IMR-90 (cell line): ENCODE measurements around the gene KCNN3. TPM values are rescaled to one million over a fixed set of nuclear protein-coding genes. Genes with fewer than 3 reads are reported as not detected.

ENCODE experiments used
- ATAC-seq: fragments of 200-7000 bp; cut with Tn5 transposase; 2 replicates; pipeline ENCODE4 v1.9.1; 2020; ENCODE audit warnings: low read depth, mild to moderate bottlenecking, moderate library complexity
- BruUV-seq: library from RNA; stranded (reverse); fragments of 400-500 nt; replicated peaks from 2 replicates; lab custom pipeline; 2021; lab: Mats Ljungman, UMichigan
- CTCF ChIA-PET: fragments of 300-600 bp; formaldehyde crosslinking; extraction: SDS; loops from one replicate; lab custom pipeline; 2021; ENCODE audit warnings: antibody characterized with exemption; lab: Yijun Ruan, JAX
- POLR2A ChIA-PET: fragments of 300-600 bp; sonication (Branson Sonifier 250); formaldehyde crosslinking; loops from one replicate; lab custom pipeline; 2022; ENCODE audit warnings: antibody characterized with exemption; ENCODE audit not compliant: unreplicated experiment; lab: Charles Lee
- DNase-seq: peaks from one replicate; pipeline ENCODE4 v3.0.0; 2013
- H2AFZ ChIP-seq: replicated peaks from 2 replicates; pipeline ENCODE3; 2013; ENCODE audit warnings: low read length, mild to moderate bottlenecking; ENCODE audit not compliant: poor library complexity
- H2AK5ac ChIP-seq: 2 replicates; pipeline ENCODE4 v1.6.1; 2013; ENCODE audit warnings: low read depth, low read length, inconsistent platforms
- H2AK9ac ChIP-seq: replicated peaks from 2 replicates; pipeline ENCODE3; 2013; ENCODE audit warnings: mild to moderate bottlenecking, low read depth, low read length, moderate library complexity; ENCODE audit not compliant: poor library complexity
- H2BK120ac ChIP-seq: 2 replicates; pipeline ENCODE4 v1.6.1; 2013; ENCODE audit warnings: low read depth, low read length, inconsistent platforms
- H2BK15ac ChIP-seq: 3 replicates; pipeline ENCODE4 v1.6.1; 2013; ENCODE audit warnings: low read depth, low read length, inconsistent platforms
- H2BK20ac ChIP-seq: 2 replicates; pipeline ENCODE4 v1.6.1; 2013; ENCODE audit warnings: low read depth, mild to moderate bottlenecking, inconsistent platforms, low read length, moderate library complexity
- H2BK5ac ChIP-seq: 2 replicates; pipeline ENCODE4 v1.6.1; 2013; ENCODE audit warnings: mild to moderate bottlenecking, low read depth, low read length, inconsistent platforms; ENCODE audit not compliant: poor library complexity, severe bottlenecking
- H3K14ac ChIP-seq: replicated peaks from 2 replicates; pipeline ENCODE4 v1.6.1; 2013; ENCODE audit warnings: low read depth, low read length, inconsistent platforms
- H3K18ac ChIP-seq: 2 replicates; pipeline ENCODE4 v1.6.1; 2013; ENCODE audit warnings: low read depth, low read length, control low read depth
- H3K23ac ChIP-seq: 2 replicates; pipeline ENCODE4 v1.6.1; 2013; ENCODE audit warnings: low read depth, low read length, inconsistent platforms
- H3K27ac ChIP-seq: 2 replicates; pipeline ENCODE4 v1.5.1; 2013; ENCODE audit warnings: mild to moderate bottlenecking, control low read depth, low read length; ENCODE audit not compliant: insufficient read depth
- H3K27me3 ChIP-seq: 2 replicates; pipeline ENCODE4 v1.6.1; 2013; ENCODE audit warnings: low read length; ENCODE audit not compliant: control insufficient read depth, insufficient read depth
- H3K36me3 ChIP-seq: 2 replicates; pipeline ENCODE4 v1.6.1; 2013; ENCODE audit warnings: low read length, mixed read lengths; ENCODE audit not compliant: control insufficient read depth, insufficient read depth
- H3K4ac ChIP-seq: 2 replicates; pipeline ENCODE4 v1.6.1; 2013; ENCODE audit warnings: low read depth, low read length, inconsistent platforms
- H3K4me1 ChIP-seq: 2 replicates; pipeline ENCODE4 v1.6.1; 2013; ENCODE audit warnings: low read length, mixed read lengths; ENCODE audit not compliant: control insufficient read depth, insufficient read depth
- H3K4me2 ChIP-seq: 2 replicates; pipeline ENCODE4 v1.6.1; 2013; ENCODE audit warnings: low read depth, mild to moderate bottlenecking, control low read depth, low read length, moderate library complexity
- H3K4me3 ChIP-seq: 2 replicates; pipeline ENCODE4 v1.5.1; 2013; ENCODE audit warnings: low read depth, mild to moderate bottlenecking, control low read depth, low read length, moderate library complexity; ENCODE audit not compliant: insufficient read depth
- H3K56ac ChIP-seq: 2 replicates; pipeline ENCODE4 v1.6.1; 2013; ENCODE audit warnings: low read length, inconsistent platforms; ENCODE audit not compliant: insufficient read depth; ENCODE audit errors: extremely low read depth
- H3K79me1 ChIP-seq, 2 experiments: 2 replicates each; pipeline ENCODE4 v1.6.1; 2013; ENCODE audit warnings: low read length in 2 of 2, inconsistent platforms in 1 of 2, low read depth in 1 of 2
- H3K9ac ChIP-seq: 2 replicates; pipeline ENCODE4 v1.6.1; 2013; ENCODE audit warnings: low read depth, low read length, control low read depth
- H3K9me1 ChIP-seq: 2 replicates; pipeline ENCODE4 v1.6.1; 2013; ENCODE audit warnings: low read length, inconsistent platforms; ENCODE audit not compliant: insufficient read depth
- H3K9me3 ChIP-seq: 2 replicates; pipeline ENCODE4 v1.6.1; 2013; ENCODE audit warnings: low read length; ENCODE audit not compliant: control insufficient read depth, insufficient read depth
- H4K20me1 ChIP-seq: 2 replicates; pipeline ENCODE4 v1.6.1; 2013; ENCODE audit warnings: low read length, inconsistent platforms; ENCODE audit not compliant: insufficient read depth
- H4K5ac ChIP-seq: 2 replicates; pipeline ENCODE4 v1.6.1; 2013; ENCODE audit warnings: mild to moderate bottlenecking, low read depth, low read length, control low read depth
- H4K8ac ChIP-seq, 2 experiments: 2 replicates each; pipeline ENCODE4 v1.6.1; 2013; ENCODE audit warnings: low read depth in 2 of 2, low read length in 2 of 2, control low read depth in 1 of 2, inconsistent platforms in 1 of 2
- H4K91ac ChIP-seq: 2 replicates; pipeline ENCODE4 v1.6.1; 2013; ENCODE audit warnings: low read depth, low read length, inconsistent platforms; ENCODE audit not compliant: insufficient read depth
- BHLHE40 ChIP-seq: fragments of 150-350 bp; IDR thresholded peaks from 2 replicates; pipeline ENCODE4 v1.6.1; 2016; ENCODE audit warnings: mild to moderate bottlenecking, low read depth, low read length
- CEBPB ChIP-seq: IDR thresholded peaks from 2 replicates; pipeline ENCODE4 v1.6.1; 2012; ENCODE audit warnings: low read depth, low read length, improper control_type of control experiment
- FOS ChIP-seq: fragments of 150-350 bp; IDR thresholded peaks from 2 replicates; pipeline ENCODE4 v1.6.1; 2016; ENCODE audit warnings: low read depth, low read length
- MAFK ChIP-seq: IDR thresholded peaks from 2 replicates; pipeline ENCODE4 v1.6.1; 2012; ENCODE audit warnings: low read depth, low read length, improper control_type of control experiment
- MAZ ChIP-seq: IDR thresholded peaks from 2 replicates; pipeline ENCODE4 v1.6.1; 2012; ENCODE audit warnings: low read depth, mild to moderate bottlenecking, low read length, improper control_type of control experiment, moderate library complexity, borderline replicate concordance
- NFE2L2 ChIP-seq: fragments of 150-350 bp; IDR thresholded peaks from 2 replicates; pipeline ENCODE4 v1.6.1; 2016; ENCODE audit warnings: low read depth, mild to moderate bottlenecking, low read length
- POLR2A ChIP-seq: IDR thresholded peaks from 2 replicates; pipeline ENCODE4 v1.6.1; 2012; ENCODE audit warnings: mild to moderate bottlenecking, low read depth, low read length
- RAD21 ChIP-seq: IDR thresholded peaks from 2 replicates; pipeline ENCODE4 v1.6.1; 2012; ENCODE audit warnings: low read length, improper control_type of control experiment
- WGBS, 2 experiments: methylation state at CpG; one replicate each; pipeline versions ENCODE4 v1.1.5 to v1.1.7; 2013; ENCODE audit warnings: missing lambda C conversion rate in 2 of 2; ENCODE audit not compliant: insufficient read length in 1 of 2; ENCODE audit errors: extremely low coverage in 2 of 2; 5-methylcytosine and 5-hydroxymethylcytosine counted together
- dilution Hi-C: fragments of 300-500 bp; cut with HindIII; formaldehyde crosslinking; loops from one replicate; pipeline ENCODE4 v1.14.3; 2018; ENCODE audit warnings: low sequenced_read_pairs; ENCODE audit not compliant: unreplicated experiment
- in situ Hi-C: fragments of 300-500 bp; cut with MboI; formaldehyde crosslinking; loops from 3 replicates; pipeline ENCODE4 v1.14.3; 2019; ENCODE audit warnings: low sequenced_read_pairs, inconsistent platforms, mixed read lengths
- intact Hi-C: fragments of 100-400 bp; cut with micrococcal nuclease; formaldehyde crosslinking; loops from 2 replicates; pipeline ENCODE4 v1.10.0; 2022
- polyA plus RNA-seq, 3 experiments: library from polyadenylated mRNA; depleted of rRNA; stranded (reverse); fragments of >200 nt; gene quantifications; 2 replicates each; pipeline ENCODE4 v1.2.3, GENCODE V29; 2012; ENCODE audit warnings: low replicate concordance in 1 of 3
- total RNA-seq: library from RNA; depleted of rRNA; stranded (reverse); fragments of >200 nt; gene quantifications from 2 replicates; pipeline ENCODE4 v1.2.3, GENCODE V29; 2012
- TF ChIP-seq, protein P1 (sequence below): fragments of 150-350 bp; IDR thresholded peaks from 2 replicates; pipeline ENCODE4 v1.6.1; 2016; ENCODE audit warnings: low read depth, mild to moderate bottlenecking, low read length, moderate library complexity, borderline replicate concordance

KCNN3 gene
- total and polyA plus RNA-seq, 2 of the 4 experiments (the other 2 are of a cell fraction) = 0.02 TPM; not detected in 1

DNA sequence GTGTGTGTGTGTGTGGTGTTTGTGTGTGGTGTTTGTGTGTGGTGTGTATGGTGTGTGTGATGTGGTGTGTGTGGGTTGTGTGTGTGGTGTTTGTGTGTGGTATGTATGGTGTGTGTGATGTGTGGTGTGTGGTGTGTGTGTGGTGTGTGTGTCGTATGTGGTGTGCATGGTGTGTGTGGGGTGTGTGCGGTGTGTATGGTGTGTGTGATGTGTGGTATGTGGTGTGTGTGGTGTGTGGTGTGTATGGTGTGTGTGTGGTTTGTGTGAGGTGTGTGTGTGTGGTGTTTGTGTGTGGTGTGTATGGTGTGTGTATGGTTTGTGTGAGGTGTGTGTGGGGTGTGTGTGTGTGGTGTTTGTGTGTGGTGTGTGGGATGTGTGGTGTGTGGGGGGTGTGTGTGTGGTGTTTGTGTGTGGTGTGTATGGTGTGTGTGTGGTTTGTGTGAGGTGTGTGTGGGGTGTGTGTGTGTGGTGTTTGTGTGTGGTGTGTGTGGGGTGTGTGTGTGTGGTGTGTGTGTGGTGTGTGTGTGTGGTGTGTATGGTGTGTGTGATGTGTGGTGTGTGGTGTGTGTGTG is 155.9 kb downstream of the KCNN3 start:
- Histone ChIP-seq H3K9ac (no peak overlapping the region), H3K23ac (no peak overlapping the region), H3K18ac (no peak overlapping the region), H2BK120ac (no peak overlapping the region), H4K5ac (no peak overlapping the region), H3K79me1 (no peaks in the 10 kb centered on the region), H2BK15ac (no peak overlapping the region), H2BK20ac (no peak overlapping the region), H3K9me3 (no peaks in the 10 kb centered on the region), H4K91ac (no peak overlapping the region), H3K56ac (no peak overlapping the region), H2AFZ (no peak overlapping the region), H2AK9ac (no peak overlapping the region), H4K20me1 (peaks cover 5% of the 10 kb centered on the region; the same call in 1 of the 2 replicates), H2BK5ac (peak overlapping the region; percentile 96), H3K4me1 (no peaks in the 10 kb centered on the region), H3K27ac (no peak overlapping the region), H4K8ac (no peak overlapping the region), H3K4ac (no peak overlapping the region), H3K36me3 (no peaks in the 10 kb centered on the region), H3K4me3 (no peak overlapping the region), H2AK5ac (peak overlapping the region; percentile 40), H3K4me2 (no peak overlapping the region), H3K14ac (no peak overlapping the region), H3K9me1 (peaks cover 6% of the 10 kb centered on the region), H3K27me3 (peaks cover 39% of the 10 kb centered on the region)
- intact Hi-C loops (loop anchor here (1.0 kb wide), 1 partner anchor 27 kb away; no protein-coding TSS in a partner anchor), in situ Hi-C loops (no loop called here), dilution Hi-C loops (no loop called here)
- TF ChIP-seq MAZ (no peak), MAFK (no peak), BHLHE40 (no peak), POLR2A (no peak), RAD21 (no peak), NFE2L2 (no peak), CEBPB (no peak), FOS (no peak)
- TF ChIP-seq, protein P1, sequence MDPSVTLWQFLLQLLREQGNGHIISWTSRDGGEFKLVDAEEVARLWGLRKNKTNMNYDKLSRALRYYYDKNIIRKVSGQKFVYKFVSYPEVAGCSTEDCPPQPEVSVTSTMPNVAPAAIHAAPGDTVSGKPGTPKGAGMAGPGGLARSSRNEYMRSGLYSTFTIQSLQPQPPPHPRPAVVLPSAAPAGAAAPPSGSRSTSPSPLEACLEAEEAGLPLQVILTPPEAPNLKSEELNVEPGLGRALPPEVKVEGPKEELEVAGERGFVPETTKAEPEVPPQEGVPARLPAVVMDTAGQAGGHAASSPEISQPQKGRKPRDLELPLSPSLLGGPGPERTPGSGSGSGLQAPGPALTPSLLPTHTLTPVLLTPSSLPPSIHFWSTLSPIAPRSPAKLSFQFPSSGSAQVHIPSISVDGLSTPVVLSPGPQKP = no peak
- CTCF ChIA-PET = no interaction called here
- DNase-seq (no peak), ATAC-seq (no peak)
- POLR2A ChIA-PET = no interaction called here
- no TSS peak for BruUV-seq
- WGBS, 2 experiments = 75% methylated on average over 2 of the region's 2 CpGs; no CpG with 5 or more reads in 1 of the 2 experiments
